GM21737 (cell line): ENCODE data around the gene ACOT9.
"Not testable (repeated sequence)": the region's sequence is repeated elsewhere in the genome, so short reads cannot be mapped to it uniquely, and the experiment has no call there.

Experiments
- ATAC-seq: cut with Tn5 transposase; IDR thresholded peaks from one replicate; pipeline ENCODE4 v1.9.1; 2021; ENCODE audit warnings: mild to moderate bottlenecking, moderate library complexity; ENCODE audit not compliant: unreplicated experiment

The ACOT9 gene

GRCh38 chrX:23705235-23705634, 37.8 kb downstream of the ACOT9 start:
- ATAC-seq, result no peak

GRCh38 chrX:23704673-23705206, 38.3 kb downstream of the ACOT9 start:
- ATAC-seq, result no peak

GRCh38 chrX:23699636-23700194, 43.4 kb downstream of the ACOT9 start:
- ATAC-seq, result no peak

GRCh38 chrX:23694606-23695005, 48.5 kb downstream of the ACOT9 start:
- ATAC-seq, result no peak

GRCh38 chrX:23692166-23692565, 50.9 kb downstream of the ACOT9 start:
- no peak for ATAC-seq

GRCh38 chrX:23676486-23676885, 66.6 kb downstream of the ACOT9 start:
- not testable (repeated sequence) for ATAC-seq

- no peak for ATAC-seq
Measured at GRCh38 chrX:23673108-23673507, 70.0 kb downstream of the ACOT9 start.

GRCh38 chrX:23670528-23670927, 72.5 kb downstream of the ACOT9 start:
- ATAC-seq, result no peak

GRCh38 chrX:23668335-23668734, 74.7 kb downstream of the ACOT9 start:
- ATAC-seq, result peak; percentile 39

GRCh38 chrX:23667239-23668177, 75.6 kb downstream of the ACOT9 start, which contains the start of gene PRDX4:
Gene PRDX4, plus strand, starts transcription at chrX:23667493. Its CDS starts 78 bp downstream, at chrX:23667571.
- ATAC-seq, result peak; percentile 63

- ATAC-seq, result no peak
Measured at GRCh38 chrX:23666282-23666681, 76.8 kb downstream of the ACOT9 start.

- no peak for ATAC-seq
Measured at GRCh38 chrX:23664496-23664895, 78.6 kb downstream of the ACOT9 start.

GRCh38 chrX:23662853-23663252, 80.2 kb downstream of the ACOT9 start:
- ATAC-seq, result no peak

- ATAC-seq, result peak; percentile 46
Measured at GRCh38 chrX:23662187-23662586, 80.9 kb downstream of the ACOT9 start.

- no peak for ATAC-seq
Measured at GRCh38 chrX:23661671-23662070, 81.4 kb downstream of the ACOT9 start.

- ATAC-seq, result no peak
Measured at GRCh38 chrX:23660766-23661132, 82.3 kb downstream of the ACOT9 start.

- not testable (repeated sequence) for ATAC-seq
Measured at GRCh38 chrX:23660083-23660765, 82.9 kb downstream of the ACOT9 start.

- no peak for ATAC-seq
Measured at GRCh38 chrX:23659339-23659738, 83.7 kb downstream of the ACOT9 start.

- no peak for ATAC-seq
Measured at GRCh38 chrX:23656684-23657083, 86.4 kb downstream of the ACOT9 start.

- no peak for ATAC-seq
Measured at GRCh38 chrX:23656091-23656490, 87.0 kb downstream of the ACOT9 start.
